Thyroid gland (tissue), 4 donors: Measurements from ENCODE around the gene FOXP1. TPM values are rescaled to one million over a fixed set of nuclear protein-coding genes. Genes with fewer than 3 reads are reported as not detected.

Experiments
- DNase-seq, 2 donors: peaks; one replicate each; pipeline ENCODE4 v3.0.0-alpha.2; 2019
- H3K27ac ChIP-seq, 3 donors: fragments of 200-600 bp; sonication (generic); 1 replicate in 2 of 3; 2 replicates in 1 of 3; pipeline ENCODE4 v1.5.1; 2016 to 2019; ENCODE audit warnings: mild to moderate bottlenecking in 1 of 3, moderate library complexity in 1 of 3
- H3K27me3 ChIP-seq: fragments of 200-600 bp; sonication (generic); one replicate; pipeline ENCODE4 v1.5.1; 2019
- H3K36me3 ChIP-seq, 2 donors: fragments of 200-600 bp; sonication (generic); one replicate each; pipeline ENCODE4 v1.5.1; 2016 to 2019
- H3K4me1 ChIP-seq, 2 donors: fragments of 200-600 bp; sonication (generic); one replicate each; pipeline ENCODE4 v1.5.1; 2017 to 2019
- H3K4me3 ChIP-seq, 3 donors: fragments of 200-600 bp; sonication (generic); replicated peaks in 1 of 3; 1 replicate in 2 of 3; 2 replicates in 1 of 3; pipeline ENCODE4 v1.5.1; 2016; ENCODE audit warnings: mild to moderate bottlenecking in 1 of 3
- H3K9me3 ChIP-seq: fragments of 200-600 bp; sonication (generic); one replicate; pipeline ENCODE4 v1.5.1; 2017
- POLR2A ChIP-seq, 2 donors: fragments of 450-650 bp; IDR thresholded peaks; one replicate each; pipeline ENCODE4 v1.6.1; 2017; ENCODE audit warnings: antibody characterized with exemption in 2 of 2, mild to moderate bottlenecking in 2 of 2, moderate library complexity in 1 of 2
- WGBS, 2 donors: methylation state at CpG; one replicate each; pipeline ENCODE4 v1.1.5; 2017; 5-methylcytosine and 5-hydroxymethylcytosine counted together
- intact Hi-C: fragments of 100-400 bp; cut with DNase I; formaldehyde crosslinking; loops from one replicate; pipeline ENCODE4 v1.15.1; 2023
- total RNA-seq, 4 donors: library from RNA; depleted of rRNA; stranded (reverse); fragments of >200 nt; gene quantifications; one replicate each; pipeline ENCODE4 v1.2.3, GENCODE V29; 2016
- TF ChIP-seq, protein P1 (sequence below), 6 experiments: fragments of 200-600 bp in 3 of 6; fragments of 450-650 bp in 3 of 6; sonication (generic) in 3 of 6; IDR thresholded peaks; one replicate each; pipeline ENCODE4 v1.5.1; 2016 to 2019; ENCODE audit warnings: antibody characterized with exemption in 6 of 6, mild to moderate bottlenecking in 2 of 6, inconsistent platforms in 1 of 6, moderate library complexity in 1 of 6

FOXP1 gene
- total RNA-seq, 4 donors from 2014 or later, result 111 to 187 (median 141) TPM

DNA sequence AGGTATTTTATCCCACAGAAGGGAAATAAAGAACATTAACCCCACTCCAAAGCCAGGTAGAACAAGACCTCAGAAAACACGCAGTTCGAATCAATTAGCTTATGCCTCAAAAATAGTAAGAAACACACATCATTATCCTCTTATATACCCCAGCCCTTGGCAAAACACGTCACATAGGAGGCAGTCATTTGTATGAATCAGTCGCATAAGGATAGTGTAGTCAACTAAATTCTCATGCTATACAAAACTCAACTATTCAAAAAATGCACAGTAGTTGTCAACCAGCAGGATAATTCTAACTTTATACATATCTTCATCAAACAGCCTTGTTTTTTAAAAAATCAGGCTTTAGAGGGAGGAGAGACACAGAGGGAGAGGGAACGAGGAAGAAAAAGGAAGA lies 298.4 kb downstream of the FOXP1 start:
- Histone ChIP-seq H3K9me3 (no peaks in the 10 kb centered on the region), H3K27ac (no peak overlapping the region), H3K4me3 (no peak overlapping the region), H3K36me3 (no peaks in the 10 kb centered on the region), H3K27me3 (no peaks in the 10 kb centered on the region), H3K4me1 (no peaks in the 10 kb centered on the region)
- DNase-seq, result no peak
- intact Hi-C loops, result no loop called here
- 94 to 96% methylated on average over 5 of the region's 5 CpGs for WGBS, 2 donors
- no peak for TF ChIP-seq POLR2A (IDR thresholded peaks at IDR 0.05)
- TF ChIP-seq, protein P1, sequence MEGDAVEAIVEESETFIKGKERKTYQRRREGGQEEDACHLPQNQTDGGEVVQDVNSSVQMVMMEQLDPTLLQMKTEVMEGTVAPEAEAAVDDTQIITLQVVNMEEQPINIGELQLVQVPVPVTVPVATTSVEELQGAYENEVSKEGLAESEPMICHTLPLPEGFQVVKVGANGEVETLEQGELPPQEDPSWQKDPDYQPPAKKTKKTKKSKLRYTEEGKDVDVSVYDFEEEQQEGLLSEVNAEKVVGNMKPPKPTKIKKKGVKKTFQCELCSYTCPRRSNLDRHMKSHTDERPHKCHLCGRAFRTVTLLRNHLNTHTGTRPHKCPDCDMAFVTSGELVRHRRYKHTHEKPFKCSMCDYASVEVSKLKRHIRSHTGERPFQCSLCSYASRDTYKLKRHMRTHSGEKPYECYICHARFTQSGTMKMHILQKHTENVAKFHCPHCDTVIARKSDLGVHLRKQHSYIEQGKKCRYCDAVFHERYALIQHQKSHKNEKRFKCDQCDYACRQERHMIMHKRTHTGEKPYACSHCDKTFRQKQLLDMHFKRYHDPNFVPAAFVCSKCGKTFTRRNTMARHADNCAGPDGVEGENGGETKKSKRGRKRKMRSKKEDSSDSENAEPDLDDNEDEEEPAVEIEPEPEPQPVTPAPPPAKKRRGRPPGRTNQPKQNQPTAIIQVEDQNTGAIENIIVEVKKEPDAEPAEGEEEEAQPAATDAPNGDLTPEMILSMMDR (IDR thresholded peaks at IDR 0.05), result no peak

DNA sequence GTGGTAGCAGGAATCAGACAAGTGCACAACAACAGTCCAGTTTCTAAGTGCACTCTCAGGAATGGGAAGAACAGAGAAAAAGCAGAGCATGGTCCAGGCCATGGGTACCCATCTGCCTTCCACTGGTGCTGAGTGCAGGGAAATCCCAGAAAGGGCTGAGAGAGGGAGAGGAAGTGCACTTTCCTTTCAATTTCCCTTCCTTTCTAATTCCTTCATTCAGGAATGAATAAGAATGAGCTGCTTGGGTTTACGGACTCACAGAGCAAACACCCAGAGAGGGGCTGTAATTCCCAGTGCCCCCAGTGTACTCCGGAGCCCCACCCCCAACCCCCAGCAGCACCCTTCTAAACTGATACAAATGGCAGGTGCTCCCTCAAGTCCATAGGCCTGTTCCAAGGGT lies 300.6 kb downstream of the FOXP1 start:
- H3K4me3 ChIP-seq, result no peak overlapping the region
- no peak overlapping the region for H3K27ac ChIP-seq
- WGBS, 2 donors, result 96 to 100% methylated on average over 2 of the region's 2 CpGs
- H3K27me3 ChIP-seq, result no peaks in the 10 kb centered on the region
- intact Hi-C loops, result no loop called here
- H3K36me3 ChIP-seq, result no peaks in the 10 kb centered on the region
- H3K4me1 ChIP-seq, result no peaks in the 10 kb centered on the region
- H3K9me3 ChIP-seq, result no peaks in the 10 kb centered on the region
- TF ChIP-seq, protein P1 (IDR thresholded peaks at IDR 0.05), result no peak
- no peak for TF ChIP-seq POLR2A (IDR thresholded peaks at IDR 0.05)
- DNase-seq, result no peak

DNA sequence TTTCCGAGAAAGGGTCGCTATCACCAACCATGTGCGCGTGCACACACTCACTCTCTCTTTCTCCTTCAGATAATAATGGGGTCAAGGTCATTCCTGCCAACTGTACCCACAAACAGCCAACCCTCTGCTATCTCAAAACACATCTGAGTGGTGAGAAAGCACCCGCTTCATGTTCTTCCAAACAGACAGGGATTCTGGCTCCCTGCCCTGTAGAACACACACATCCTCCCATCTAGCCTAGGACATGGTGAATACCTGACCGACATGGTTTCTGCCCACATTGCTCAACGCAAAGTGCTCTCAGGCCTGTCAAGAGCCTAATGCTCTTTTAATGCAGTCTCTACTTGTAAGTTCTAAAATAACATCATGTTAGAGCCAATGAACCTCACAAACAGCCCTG lies 302.2 kb downstream of the FOXP1 start:
- Histone ChIP-seq H3K9me3 (no peaks in the 10 kb centered on the region), H3K4me1 (no peaks in the 10 kb centered on the region), H3K27me3 (no peaks in the 10 kb centered on the region), H3K4me3 (no peak overlapping the region), H3K27ac (no peak overlapping the region), H3K36me3 (no peaks in the 10 kb centered on the region)
- intact Hi-C loops, result no loop called here
- DNase-seq, result peak; percentile 68 to 85
- TF ChIP-seq, protein P1 (IDR thresholded peaks at IDR 0.05), result no peak
- no peak for TF ChIP-seq POLR2A (IDR thresholded peaks at IDR 0.05)
- 53% methylated on average over 7 of the region's 7 CpGs for WGBS, 2 donors

DNA sequence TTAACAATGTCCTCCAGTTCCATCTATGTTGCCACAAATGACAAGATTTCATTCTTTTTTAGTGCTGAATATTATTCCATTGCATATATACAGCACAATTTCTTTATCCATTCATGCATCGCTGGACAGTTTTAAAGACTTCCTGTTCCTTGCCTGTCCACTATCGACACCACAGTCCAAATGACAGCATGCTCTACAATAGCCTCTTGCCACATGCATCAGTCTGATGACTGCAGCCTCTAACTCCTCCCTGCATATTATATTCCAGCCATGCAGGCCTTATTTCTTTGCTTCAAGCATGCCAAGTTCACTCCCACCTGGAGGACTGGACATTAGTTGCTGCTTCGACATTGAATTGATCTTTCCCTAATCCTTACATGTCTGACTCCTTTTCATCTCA lies 306.2 kb downstream of the FOXP1 start:
- TF ChIP-seq POLR2A (IDR thresholded peaks at IDR 0.05), result no peak
- TF ChIP-seq, protein P1 (IDR thresholded peaks at IDR 0.05), result no peak
- WGBS, 2 donors, result 93 to 96% methylated on average over 3 of the region's 3 CpGs
- no peak for DNase-seq
- no peak overlapping the region for H3K27ac ChIP-seq
- no peaks in the 10 kb centered on the region for H3K9me3 ChIP-seq
- H3K4me3 ChIP-seq, result no peak overlapping the region
- no peaks in the 10 kb centered on the region for H3K27me3 ChIP-seq
- no peaks in the 10 kb centered on the region for H3K4me1 ChIP-seq
- H3K36me3 ChIP-seq, result no peaks in the 10 kb centered on the region
- intact Hi-C loops, result no loop called here

DNA sequence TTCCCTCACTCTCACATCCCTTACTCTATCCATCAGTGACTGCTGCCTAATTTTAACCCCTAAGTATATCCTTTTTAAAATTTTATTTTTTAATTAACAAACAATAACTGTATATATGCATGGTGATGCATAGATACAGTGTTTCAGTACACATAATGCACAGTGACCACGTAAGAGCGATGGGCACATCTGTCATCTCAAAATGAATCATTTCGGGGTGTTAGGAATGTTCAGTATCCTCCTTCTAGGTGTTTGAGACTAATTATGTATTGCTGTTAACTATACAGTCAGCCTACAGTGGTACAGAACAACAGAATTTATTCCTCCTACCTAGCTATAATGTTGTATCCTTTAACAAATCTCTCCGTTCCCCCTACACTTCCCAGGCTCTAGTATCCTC lies 307.0 kb downstream of the FOXP1 start:
- intact Hi-C loops, result no loop called here
- DNase-seq, result no peak
- H3K36me3 ChIP-seq, result no peaks in the 10 kb centered on the region
- H3K27me3 ChIP-seq, result no peaks in the 10 kb centered on the region
- no peak overlapping the region for H3K4me3 ChIP-seq
- no peak overlapping the region for H3K27ac ChIP-seq
- TF ChIP-seq, protein P1 (IDR thresholded peaks at IDR 0.05), result no peak
- no peak for TF ChIP-seq POLR2A (IDR thresholded peaks at IDR 0.05)
- 96% methylated on average over 4 of the region's 4 CpGs for WGBS, 2 donors
- H3K9me3 ChIP-seq, result no peaks in the 10 kb centered on the region
- no peaks in the 10 kb centered on the region for H3K4me1 ChIP-seq
